Activated naive CD8-positive, alpha-beta T cell (primary cell): Measurements from ENCODE around the gene CCBE1.
"Not testable (repeated sequence)": the region's sequence is repeated elsewhere in the genome, so short reads cannot be mapped to it uniquely, and the experiment has no call there.

Experiments
- H3K27ac Mint-ChIP-seq: one replicate; pipeline ENCODE4 v1.8.0; 2021; ENCODE audit warnings: mixed read lengths
- H3K27me3 Mint-ChIP-seq: one replicate; pipeline ENCODE4 v1.8.0; 2021; ENCODE audit warnings: mixed read lengths
- H3K36me3 Mint-ChIP-seq: one replicate; pipeline ENCODE4 v1.8.0; 2021; ENCODE audit warnings: mixed read lengths
- H3K4me1 Mint-ChIP-seq: one replicate; pipeline ENCODE4 v1.8.0; 2021; ENCODE audit warnings: low read depth, mixed read lengths
- H3K4me3 Mint-ChIP-seq: one replicate; pipeline ENCODE4 v1.8.0; 2021; ENCODE audit warnings: mild to moderate bottlenecking, mixed read lengths
- H3K9me3 Mint-ChIP-seq: one replicate; pipeline ENCODE4 v1.8.0; 2021; ENCODE audit warnings: low read depth, mixed read lengths

CCBE1 gene

GRCh38 chr18:59675346-59675745 is 21.9 kb downstream of the CCBE1 start:
- Mint-ChIP-seq H3K4me3 (no peak overlapping the region), H3K9me3 (no peaks in the 10 kb centered on the region), H3K4me1 (no peaks in the 10 kb centered on the region), H3K27ac (no peak overlapping the region), H3K36me3 (no peaks in the 10 kb centered on the region), H3K27me3 (no peaks in the 10 kb centered on the region)

- H3K9me3 Mint-ChIP-seq, result no peaks in the 10 kb centered on the region
- H3K4me3 Mint-ChIP-seq, result no peak overlapping the region
- H3K4me1 Mint-ChIP-seq, result no peaks in the 10 kb centered on the region
- H3K27ac Mint-ChIP-seq, result no peak overlapping the region
- H3K36me3 Mint-ChIP-seq, result no peaks in the 10 kb centered on the region
- H3K27me3 Mint-ChIP-seq, result no peaks in the 10 kb centered on the region
Observed at GRCh38 chr18:59674903-59675270, 22.3 kb downstream of the CCBE1 start.

GRCh38 chr18:59674186-59674902 is 22.9 kb downstream of the CCBE1 start:
- Mint-ChIP-seq H3K9me3 (no peaks in the 10 kb centered on the region), H3K4me3 (no peak overlapping the region), H3K4me1 (no peaks in the 10 kb centered on the region), H3K36me3 (no peaks in the 10 kb centered on the region), H3K27ac (no peak overlapping the region), H3K27me3 (peaks cover 1% of the 10 kb centered on the region)

- H3K4me1 Mint-ChIP-seq, result no peaks in the 10 kb centered on the region
- H3K27me3 Mint-ChIP-seq, result peaks cover 1% of the 10 kb centered on the region
- H3K4me3 Mint-ChIP-seq, result no peak overlapping the region
- H3K9me3 Mint-ChIP-seq, result no peaks in the 10 kb centered on the region
- H3K27ac Mint-ChIP-seq, result no peak overlapping the region
- no peaks in the 10 kb centered on the region for H3K36me3 Mint-ChIP-seq
Observed at GRCh38 chr18:59672235-59672711, 24.9 kb downstream of the CCBE1 start.

- no peaks in the 10 kb centered on the region for H3K9me3 Mint-ChIP-seq
- H3K4me1 Mint-ChIP-seq, result no peaks in the 10 kb centered on the region
- H3K27ac Mint-ChIP-seq, result no peak overlapping the region
- no peaks in the 10 kb centered on the region for H3K36me3 Mint-ChIP-seq
- H3K4me3 Mint-ChIP-seq, result no peak overlapping the region
- peaks cover 1% of the 10 kb centered on the region for H3K27me3 Mint-ChIP-seq
Observed at GRCh38 chr18:59671551-59671950, 25.7 kb downstream of the CCBE1 start.

GRCh38 chr18:59669872-59670657 is 27.2 kb downstream of the CCBE1 start:
- H3K27ac Mint-ChIP-seq, result no peak overlapping the region
- H3K4me3 Mint-ChIP-seq, result no peak overlapping the region
- H3K4me1 Mint-ChIP-seq, result no peaks in the 10 kb centered on the region
- H3K36me3 Mint-ChIP-seq, result no peaks in the 10 kb centered on the region
- peaks cover 3% of the 10 kb centered on the region for H3K27me3 Mint-ChIP-seq
- H3K9me3 Mint-ChIP-seq, result no peaks in the 10 kb centered on the region

GRCh38 chr18:59667488-59667887 is 29.7 kb downstream of the CCBE1 start:
- peaks cover 6% of the 10 kb centered on the region for H3K27me3 Mint-ChIP-seq
- H3K4me1 Mint-ChIP-seq, result no peaks in the 10 kb centered on the region
- H3K4me3 Mint-ChIP-seq, result no peak overlapping the region
- H3K36me3 Mint-ChIP-seq, result no peaks in the 10 kb centered on the region
- no peaks in the 10 kb centered on the region for H3K9me3 Mint-ChIP-seq
- no peak overlapping the region for H3K27ac Mint-ChIP-seq

- not testable (repeated sequence) for H3K27me3 Mint-ChIP-seq, H3K9me3 Mint-ChIP-seq, H3K27ac Mint-ChIP-seq, H3K4me3 Mint-ChIP-seq, H3K36me3 Mint-ChIP-seq, H3K4me1 Mint-ChIP-seq
Observed at GRCh38 chr18:59666007-59666402, 31.2 kb downstream of the CCBE1 start.

- Mint-ChIP-seq H3K36me3 (no peaks in the 10 kb centered on the region), H3K4me3 (no peak overlapping the region), H3K4me1 (no peaks in the 10 kb centered on the region), H3K27ac (no peak overlapping the region), H3K27me3 (peaks cover 6% of the 10 kb centered on the region), H3K9me3 (no peaks in the 10 kb centered on the region)
Observed at GRCh38 chr18:59665057-59666006, 31.9 kb downstream of the CCBE1 start.

GRCh38 chr18:59664329-59664728 is 32.9 kb downstream of the CCBE1 start:
- peaks cover 8% of the 10 kb centered on the region for H3K27me3 Mint-ChIP-seq
- H3K9me3 Mint-ChIP-seq, result no peaks in the 10 kb centered on the region
- no peaks in the 10 kb centered on the region for H3K4me1 Mint-ChIP-seq
- H3K27ac Mint-ChIP-seq, result no peak overlapping the region
- no peak overlapping the region for H3K4me3 Mint-ChIP-seq
- no peaks in the 10 kb centered on the region for H3K36me3 Mint-ChIP-seq

GRCh38 chr18:59663096-59663495 is 34.1 kb downstream of the CCBE1 start:
- Mint-ChIP-seq H3K4me1 (no peaks in the 10 kb centered on the region), H3K36me3 (no peaks in the 10 kb centered on the region), H3K4me3 (no peak overlapping the region), H3K27ac (no peak overlapping the region), H3K27me3 (peaks cover 8% of the 10 kb centered on the region), H3K9me3 (no peaks in the 10 kb centered on the region)

GRCh38 chr18:59661891-59662701 is 35.1 kb downstream of the CCBE1 start:
- no peak overlapping the region for H3K4me3 Mint-ChIP-seq
- no peaks in the 10 kb centered on the region for H3K36me3 Mint-ChIP-seq
- H3K4me1 Mint-ChIP-seq, result no peaks in the 10 kb centered on the region
- H3K9me3 Mint-ChIP-seq, result no peaks in the 10 kb centered on the region
- H3K27me3 Mint-ChIP-seq, result peaks cover 9% of the 10 kb centered on the region
- no peak overlapping the region for H3K27ac Mint-ChIP-seq

- Mint-ChIP-seq H3K4me3 (no peak overlapping the region), H3K4me1 (no peaks in the 10 kb centered on the region), H3K9me3 (no peaks in the 10 kb centered on the region), H3K27ac (no peak overlapping the region), H3K27me3 (peaks cover 11% of the 10 kb centered on the region), H3K36me3 (no peaks in the 10 kb centered on the region)
Observed at GRCh38 chr18:59660786-59661743, 36.2 kb downstream of the CCBE1 start.
